Ishikawa (cell line): ENCODE data around the gene PARN.

Experiments used
- CEBPB ChIP-seq: IDR thresholded peaks from 2 replicates; pipeline ENCODE4 v1.6.1; 2012
- CREB1 ChIP-seq: IDR thresholded peaks from 2 replicates; pipeline ENCODE4 v1.6.1; 2012; ENCODE audit warnings: low read depth
- EGR1 ChIP-seq: IDR thresholded peaks from 2 replicates; pipeline ENCODE4 v1.6.1; 2012
- EP300 ChIP-seq: IDR thresholded peaks from 2 replicates; pipeline ENCODE4 v1.6.1; 2012; ENCODE audit warnings: borderline replicate concordance
- FOXM1 ChIP-seq: IDR thresholded peaks from 2 replicates; pipeline ENCODE4 v1.6.1; 2012; ENCODE audit warnings: low read depth, borderline replicate concordance
- MAX ChIP-seq: IDR thresholded peaks from 2 replicates; pipeline ENCODE4 v1.6.1; 2012
- NFIC ChIP-seq: IDR thresholded peaks from 2 replicates; pipeline ENCODE4 v1.6.1; 2012
- RAD21 ChIP-seq: IDR thresholded peaks from 2 replicates; pipeline ENCODE4 v1.6.1; 2012; ENCODE audit warnings: low read depth
- REST ChIP-seq: IDR thresholded peaks from 2 replicates; pipeline ENCODE4 v1.6.1; 2012; ENCODE audit warnings: low read depth, mild to moderate bottlenecking
- TAF1 ChIP-seq: IDR thresholded peaks from 2 replicates; pipeline ENCODE4 v1.6.1; 2012; ENCODE audit warnings: low read depth, mild to moderate bottlenecking
- TCF12 ChIP-seq: IDR thresholded peaks from 2 replicates; pipeline ENCODE4 v1.6.1; 2012; ENCODE audit warnings: low read depth
- TEAD4 ChIP-seq: IDR thresholded peaks from 2 replicates; pipeline ENCODE4 v1.6.1; 2012
- USF1 ChIP-seq: IDR thresholded peaks from 2 replicates; pipeline ENCODE4 v1.6.1; 2012
- YY1 ChIP-seq: IDR thresholded peaks from 2 replicates; pipeline ENCODE4 v1.6.1; 2012; ENCODE audit warnings: low read depth
- ZBTB7A ChIP-seq: IDR thresholded peaks from 2 replicates; pipeline ENCODE4 v1.6.1; 2012; ENCODE audit warnings: low read depth

The PARN gene

GRCh38 chr16:14527411-14528044 is 102.5 kb downstream of the PARN start:
- TF ChIP-seq CEBPB (no peak), TEAD4 (no peak), MAX (no peak), NFIC (no peak), FOXM1 (no peak), CREB1 (no peak), REST (no peak), USF1 (no peak), YY1 (no peak), ZBTB7A (no peak), TAF1 (no peak), TCF12 (no peak), RAD21 (no peak), EP300 (no peak), EGR1 (no peak)

- TF ChIP-seq USF1 (no peak), ZBTB7A (no peak), MAX (no peak), CREB1 (no peak), TCF12 (no peak), CEBPB (no peak), FOXM1 (no peak), NFIC (no peak)
Observed at GRCh38 chr16:14525596-14525995, 104.5 kb downstream of the PARN start.

GRCh38 chr16:14524979-14525378 is 105.1 kb downstream of the PARN start:
- TF ChIP-seq CREB1 (no peak), TAF1 (no peak), RAD21 (no peak), TEAD4 (no peak), ZBTB7A (no peak), TCF12 (no peak), NFIC (no peak), EP300 (no peak), FOXM1 (no peak), REST (no peak), YY1 (no peak), USF1 (no peak), EGR1 (no peak), CEBPB (no peak), MAX (no peak)

- TF ChIP-seq EGR1, result no peak
- TF ChIP-seq TCF12, result no peak
- TF ChIP-seq EP300, result no peak
- TF ChIP-seq CREB1, result no peak
- no peak for TF ChIP-seq NFIC
- no peak for TF ChIP-seq REST
- no peak for TF ChIP-seq FOXM1
- no peak for TF ChIP-seq MAX
- no peak for TF ChIP-seq CEBPB
- TF ChIP-seq ZBTB7A, result no peak
- TF ChIP-seq TAF1, result no peak
- no peak for TF ChIP-seq TEAD4
- no peak for TF ChIP-seq USF1
- TF ChIP-seq YY1, result no peak
- TF ChIP-seq RAD21, result no peak
Observed at GRCh38 chr16:14523632-14524031, 106.4 kb downstream of the PARN start.
